PC-9 (cell line): ENCODE data around the gene CRYBA1. TPM values are rescaled to one million over a fixed set of nuclear protein-coding genes. Genes with fewer than 3 reads are reported as not detected.

Experiments
- BruUV-seq: library from RNA; stranded (reverse); fragments of 400-500 nt; replicated peaks from 2 replicates; lab custom pipeline; 2021; lab: Mats Ljungman, UMichigan
- CTCF ChIA-PET: fragments of 300-600 bp; sonication (Branson Sonifier 250); formaldehyde crosslinking; loops from one replicate; lab custom pipeline; 2022; ENCODE audit warnings: antibody characterized with exemption; lab: Charles Lee
- POLR2A ChIA-PET: fragments of 300-600 bp; sonication (Branson Sonifier 250); formaldehyde crosslinking; loops from one replicate; lab custom pipeline; 2022; ENCODE audit warnings: antibody characterized with exemption; ENCODE audit not compliant: unreplicated experiment; lab: Charles Lee
- DNase-seq, 2 experiments: peaks; one replicate each; pipeline versions ENCODE4 v3.0.0 to v3.0.0-alpha.2; 2015 to 2022; ENCODE audit warnings: mixed read lengths in 1 of 2
- H2AFZ ChIP-seq: fragments of 200-600 bp; sonication (generic); 2 replicates; pipeline ENCODE4 v1.8.1; 2017; ENCODE audit warnings: antibody characterized with exemption
- H3F3A ChIP-seq: fragments of 200-600 bp; sonication (generic); 2 replicates; pipeline ENCODE4 v1.8.1; 2017; ENCODE audit warnings: antibody characterized with exemption, mild to moderate bottlenecking, low read depth; ENCODE audit not compliant: insufficient read depth
- H3K27ac ChIP-seq: fragments of 200-600 bp; sonication (generic); 2 replicates; pipeline ENCODE4 v1.6.1; 2016; ENCODE audit warnings: mixed run types
- H3K27me3 ChIP-seq: fragments of 200-600 bp; sonication (generic); 2 replicates; pipeline ENCODE4 v1.6.1; 2016; ENCODE audit warnings: low read depth, mixed run types; ENCODE audit not compliant: insufficient read depth
- H3K36me3 ChIP-seq: fragments of 200-600 bp; sonication (generic); 2 replicates; pipeline ENCODE4 v1.6.1; 2016; ENCODE audit warnings: low read depth, mixed run types
- H3K4me1 ChIP-seq: fragments of 200-600 bp; sonication (generic); replicated peaks from 2 replicates; pipeline ENCODE4 v1.6.1; 2016; ENCODE audit warnings: mixed run types; ENCODE audit not compliant: insufficient read depth
- H3K4me2 ChIP-seq: fragments of 200-600 bp; sonication (generic); 2 replicates; pipeline ENCODE4 v1.6.1; 2017; ENCODE audit warnings: mixed run types
- H3K4me3 ChIP-seq: fragments of 200-600 bp; sonication (generic); 2 replicates; pipeline ENCODE4 v1.6.1; 2016; ENCODE audit warnings: mixed run types
- H3K79me2 ChIP-seq: fragments of 200-600 bp; sonication (generic); 2 replicates; pipeline ENCODE4 v1.6.1; 2017; ENCODE audit warnings: low read depth, mixed run types
- H3K9me2 ChIP-seq: fragments of 200-600 bp; sonication (generic); 2 replicates; pipeline ENCODE4 v1.8.1; 2017; ENCODE audit warnings: mild to moderate bottlenecking; ENCODE audit not compliant: insufficient read depth
- H3K9me3 ChIP-seq: fragments of 200-600 bp; sonication (generic); 2 replicates; pipeline ENCODE4 v1.8.1; 2016; ENCODE audit warnings: low read depth; ENCODE audit not compliant: insufficient read depth
- H4K20me1 ChIP-seq: fragments of 200-600 bp; sonication (generic); 2 replicates; pipeline ENCODE4 v1.8.1; 2017; ENCODE audit not compliant: insufficient read depth
- EZH2 ChIP-seq: fragments of 200-600 bp; sonication (generic); IDR thresholded peaks from 2 replicates; pipeline ENCODE4 v1.8.0; 2017; ENCODE audit warnings: antibody characterized with exemption, low read depth
- intact Hi-C: fragments of 100-400 bp; cut with micrococcal nuclease; formaldehyde crosslinking; loops from one replicate; pipeline ENCODE4 v1.10.0; 2022; ENCODE audit not compliant: unreplicated experiment
- total RNA-seq: library from RNA; stranded (reverse); gene quantifications from 2 replicates; pipeline ENCODE4 v1.2.3, GENCODE V29; 2021
- TF ChIP-seq, protein P1 (sequence below): fragments of 200-600 bp; sonication (generic); conservative IDR thresholded peaks from 2 replicates; pipeline ENCODE4 v1.6.1; 2017; ENCODE audit warnings: mixed run types, antibody characterized with exemption, mild to moderate bottlenecking, moderate library complexity

Gene CRYBA1
- total RNA-seq, 1 experiment from 2014 or later: not detected

DNA sequence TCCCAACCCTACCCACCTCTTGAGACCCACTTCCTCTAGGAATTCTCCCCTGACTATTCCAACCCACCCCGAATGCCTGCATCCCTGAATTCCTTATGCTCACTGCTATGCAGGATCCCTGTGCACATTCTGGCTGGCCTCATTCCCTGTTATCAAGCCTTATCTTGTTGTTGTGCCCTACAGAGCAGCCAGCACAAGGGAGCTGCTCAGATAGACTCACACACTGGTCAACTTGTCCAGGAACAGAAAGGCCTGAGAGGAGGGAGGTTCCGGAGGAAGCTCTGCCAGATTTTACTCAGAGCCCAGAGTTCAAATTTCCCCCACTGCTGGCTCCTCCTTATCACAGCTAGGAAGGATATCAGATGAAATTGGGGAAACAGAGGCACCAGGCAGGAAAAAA is 41.6 kb upstream of the CRYBA1 start:
- no peak for TF ChIP-seq EZH2
- TF ChIP-seq, protein P1, sequence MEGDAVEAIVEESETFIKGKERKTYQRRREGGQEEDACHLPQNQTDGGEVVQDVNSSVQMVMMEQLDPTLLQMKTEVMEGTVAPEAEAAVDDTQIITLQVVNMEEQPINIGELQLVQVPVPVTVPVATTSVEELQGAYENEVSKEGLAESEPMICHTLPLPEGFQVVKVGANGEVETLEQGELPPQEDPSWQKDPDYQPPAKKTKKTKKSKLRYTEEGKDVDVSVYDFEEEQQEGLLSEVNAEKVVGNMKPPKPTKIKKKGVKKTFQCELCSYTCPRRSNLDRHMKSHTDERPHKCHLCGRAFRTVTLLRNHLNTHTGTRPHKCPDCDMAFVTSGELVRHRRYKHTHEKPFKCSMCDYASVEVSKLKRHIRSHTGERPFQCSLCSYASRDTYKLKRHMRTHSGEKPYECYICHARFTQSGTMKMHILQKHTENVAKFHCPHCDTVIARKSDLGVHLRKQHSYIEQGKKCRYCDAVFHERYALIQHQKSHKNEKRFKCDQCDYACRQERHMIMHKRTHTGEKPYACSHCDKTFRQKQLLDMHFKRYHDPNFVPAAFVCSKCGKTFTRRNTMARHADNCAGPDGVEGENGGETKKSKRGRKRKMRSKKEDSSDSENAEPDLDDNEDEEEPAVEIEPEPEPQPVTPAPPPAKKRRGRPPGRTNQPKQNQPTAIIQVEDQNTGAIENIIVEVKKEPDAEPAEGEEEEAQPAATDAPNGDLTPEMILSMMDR: no peak
- ChIA-PET CTCF (no interaction called here), POLR2A (no interaction called here)
- H3K9me2 ChIP-seq: no peaks in the 10 kb centered on the region
- BruUV-seq: no TSS peak
- H3F3A ChIP-seq: no peaks in the 10 kb centered on the region
- H3K9me3 ChIP-seq: no peaks in the 10 kb centered on the region
- no peak for DNase-seq
- H3K4me3 ChIP-seq: no peak overlapping the region
- no peak overlapping the region for H2AFZ ChIP-seq
- no peaks in the 10 kb centered on the region for H3K36me3 ChIP-seq
- intact Hi-C loops: no loop called here
- H3K27me3 ChIP-seq: no peaks in the 10 kb centered on the region
- no peaks in the 10 kb centered on the region for H4K20me1 ChIP-seq
- no peak overlapping the region for H3K4me2 ChIP-seq
- H3K4me1 ChIP-seq: no peaks in the 10 kb centered on the region
- no peaks in the 10 kb centered on the region for H3K79me2 ChIP-seq
- H3K27ac ChIP-seq: no peak overlapping the region

- Histone ChIP-seq H3K27ac (no peak overlapping the region), H3F3A (no peaks in the 10 kb centered on the region), H4K20me1 (no peaks in the 10 kb centered on the region), H3K36me3 (no peaks in the 10 kb centered on the region), H2AFZ (no peak overlapping the region), H3K4me2 (no peak overlapping the region), H3K27me3 (no peaks in the 10 kb centered on the region), H3K4me1 (no peaks in the 10 kb centered on the region), H3K9me3 (no peaks in the 10 kb centered on the region), H3K79me2 (no peaks in the 10 kb centered on the region), H3K9me2 (no peaks in the 10 kb centered on the region), H3K4me3 (no peak overlapping the region)
- POLR2A ChIA-PET: no interaction called here
- intact Hi-C loops: no loop called here
- TF ChIP-seq, protein P1: no peak
- TF ChIP-seq EZH2: no peak
- CTCF ChIA-PET: no interaction called here
- no TSS peak for BruUV-seq
- no peak for DNase-seq
Observed at GRCh38 chr17:29207975-29208374, 38.7 kb upstream of the CRYBA1 start.

DNA sequence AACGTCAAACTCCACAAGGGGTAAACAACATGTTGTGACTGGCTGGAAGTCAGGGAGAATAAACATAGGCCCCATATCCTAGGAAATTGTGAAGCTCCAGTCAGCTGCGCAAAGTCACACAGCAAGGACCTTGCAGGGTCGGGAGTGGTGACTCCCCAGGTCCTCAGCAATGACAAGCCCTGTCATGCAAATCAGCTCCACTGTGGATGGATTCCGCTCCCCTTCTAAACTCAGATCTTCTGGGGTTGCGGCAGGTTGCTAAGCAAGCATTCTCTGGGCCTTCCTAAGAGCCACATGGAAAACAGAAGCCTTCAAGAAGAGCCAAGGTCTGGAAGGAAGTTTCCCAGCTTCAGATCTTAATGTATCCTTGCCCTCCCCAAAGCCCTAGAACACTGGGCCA is 37.6 kb upstream of the CRYBA1 start:
- H3K27ac ChIP-seq: no peak overlapping the region
- no peak for DNase-seq
- TF ChIP-seq, protein P1: no peak
- no peak for TF ChIP-seq EZH2
- H3K9me3 ChIP-seq: no peaks in the 10 kb centered on the region
- H3K4me1 ChIP-seq: no peaks in the 10 kb centered on the region
- intact Hi-C loops: no loop called here
- no peak overlapping the region for H2AFZ ChIP-seq
- no peaks in the 10 kb centered on the region for H3K36me3 ChIP-seq
- H3K27me3 ChIP-seq: no peaks in the 10 kb centered on the region
- no peaks in the 10 kb centered on the region for H3K79me2 ChIP-seq
- H4K20me1 ChIP-seq: no peaks in the 10 kb centered on the region
- CTCF ChIA-PET: interaction anchor here (0.6 to 0.7 kb wide), 3 partner anchors 20 to 639 kb away, joined by 5 to 7 read pairs (median 5); no protein-coding TSS in a partner anchor
- BruUV-seq: no TSS peak
- POLR2A ChIA-PET: no interaction called here
- no peak overlapping the region for H3K4me2 ChIP-seq
- no peak overlapping the region for H3K4me3 ChIP-seq
- H3F3A ChIP-seq: no peaks in the 10 kb centered on the region
- H3K9me2 ChIP-seq: no peaks in the 10 kb centered on the region
